ENCODE data around the gene SEC16A.
"Not testable (repeated sequence)": the region's sequence is repeated elsewhere in the genome, so short reads cannot be mapped to it uniquely, and the experiment has no call there.

Gene SEC16A

DNA sequence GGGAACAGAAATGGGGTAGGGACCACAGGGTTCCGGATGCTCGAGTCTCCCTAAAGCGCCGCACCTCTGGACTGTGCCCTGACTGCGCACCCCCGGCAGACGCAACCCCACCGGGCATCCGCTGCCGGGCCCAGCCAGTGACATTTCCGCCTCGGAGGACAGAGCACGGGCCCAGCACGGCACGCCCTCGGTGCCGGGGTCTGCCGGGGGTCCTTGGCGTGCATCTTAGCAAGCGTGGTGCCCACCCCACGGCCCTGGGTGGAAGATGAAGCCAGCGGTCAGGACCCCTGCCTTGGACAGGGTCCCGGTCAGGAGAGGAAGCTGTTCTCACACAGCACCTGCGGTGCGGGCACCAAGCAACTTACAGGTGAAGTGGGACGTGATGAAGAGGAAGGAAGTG, 50.2 kb downstream of the SEC16A start:
- Histone ChIP-seq H3K27ac (no peak overlapping the region), H3K4me3 (no peak overlapping the region)

DNA sequence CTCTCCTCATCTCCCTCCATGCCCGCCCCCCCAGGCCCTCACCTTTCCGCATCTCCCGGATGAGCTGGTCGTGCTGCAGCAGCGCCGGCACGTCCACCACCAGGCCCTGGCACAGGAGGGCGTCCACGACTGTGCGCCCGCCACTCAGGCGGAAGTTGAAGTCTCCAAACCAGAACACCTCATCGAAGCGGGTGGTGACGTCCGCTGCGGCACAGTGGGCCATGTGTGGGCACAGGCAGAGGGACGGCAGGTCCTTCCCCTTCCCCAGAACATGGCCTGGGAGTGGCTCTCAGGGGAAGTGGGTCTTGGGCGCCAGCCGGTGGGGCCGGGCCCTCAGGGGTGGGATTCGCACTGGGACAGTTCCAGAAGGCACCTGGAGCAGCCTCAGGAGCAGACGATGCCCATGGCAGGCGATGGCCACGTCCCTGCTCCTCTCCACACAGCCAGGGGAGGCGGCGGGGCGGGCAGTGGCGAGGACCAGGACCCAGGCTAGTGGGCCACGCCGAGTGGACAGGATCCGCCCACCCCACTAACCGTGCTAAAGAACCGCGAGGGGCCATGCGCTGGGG, 51.0 kb downstream of the SEC16A start:
- H3K4me3 ChIP-seq: no peak overlapping the region

DNA sequence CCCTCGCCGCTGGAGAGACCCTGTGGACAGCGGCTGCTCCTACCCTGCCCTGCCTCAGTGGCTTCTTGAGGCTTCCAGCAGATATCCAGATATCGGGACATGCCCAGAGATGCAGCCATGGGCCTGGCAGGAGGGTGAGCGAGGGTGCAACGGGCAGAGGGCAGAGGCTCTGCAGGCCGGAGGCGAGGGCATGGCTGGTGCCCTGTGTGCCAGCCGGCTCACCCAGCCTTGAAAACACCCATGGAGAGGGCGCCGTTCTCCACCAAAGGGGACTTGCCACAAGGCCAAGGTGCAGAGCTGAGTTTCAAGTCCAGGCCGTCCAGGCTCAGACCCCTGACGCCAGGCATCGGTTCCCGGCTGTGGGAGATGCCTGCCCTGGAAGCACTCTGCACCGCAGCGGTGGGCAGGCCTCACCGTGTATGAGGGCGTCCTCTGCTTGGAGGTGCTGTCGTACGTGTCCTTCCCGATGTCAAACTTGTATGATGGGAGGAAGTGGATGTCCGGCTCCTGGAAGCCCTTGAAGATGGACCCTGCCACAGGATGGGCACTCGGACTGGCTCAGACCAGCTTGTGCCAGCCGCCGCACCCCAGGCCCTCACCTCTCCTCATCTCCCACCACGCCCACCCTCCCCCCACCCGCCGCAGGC, 52.1 kb downstream of the SEC16A start:
- no peak overlapping the region for H3K27ac ChIP-seq
- no peak overlapping the region for H3K4me3 ChIP-seq

More for the DNA sequence above, 51.0 kb downstream of the SEC16A start:
- no peak overlapping the region for H3K27ac ChIP-seq

DNA sequence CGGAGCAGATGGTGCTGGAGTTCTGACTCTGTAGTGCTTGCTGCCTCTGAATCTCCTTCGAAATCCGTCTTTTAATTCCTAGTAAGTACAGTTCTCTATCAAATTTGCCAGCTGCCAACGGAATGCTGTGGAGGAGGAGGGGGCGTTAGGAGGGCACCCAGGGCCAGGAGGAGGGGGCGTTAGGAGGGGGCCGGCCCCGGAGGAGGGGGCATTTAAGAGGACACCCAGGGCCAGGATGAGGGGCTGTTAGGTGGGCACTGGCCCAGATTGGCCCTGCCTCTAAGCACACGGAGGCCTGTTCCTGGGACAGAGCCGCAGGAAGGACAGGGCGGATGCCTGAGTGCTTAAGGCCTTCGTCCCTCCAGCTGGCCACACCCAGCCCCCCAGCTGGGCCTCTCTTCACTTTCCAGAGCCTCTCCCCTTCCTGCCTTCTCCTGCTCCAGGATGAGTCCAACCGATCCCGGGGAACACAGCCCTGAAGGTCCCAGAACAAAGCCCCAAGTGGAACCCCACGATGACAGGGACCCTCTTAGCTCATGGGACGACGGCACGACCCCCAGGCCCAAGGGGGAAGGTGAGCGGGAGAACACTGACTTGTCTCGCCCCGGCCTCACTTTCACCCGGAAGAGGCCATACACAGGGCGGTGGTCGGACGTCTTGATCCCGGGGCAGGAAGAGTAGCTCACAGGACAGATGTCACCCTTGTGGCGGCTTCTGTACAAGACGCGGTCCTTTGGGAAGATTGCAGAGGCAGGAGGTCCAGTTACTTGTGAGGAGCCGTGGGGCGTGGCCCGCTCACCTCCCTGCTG, 53.0 kb downstream of the SEC16A start:
- Histone ChIP-seq H3K27ac (no peak overlapping the region), H3K4me3 (no peak overlapping the region)

DNA sequence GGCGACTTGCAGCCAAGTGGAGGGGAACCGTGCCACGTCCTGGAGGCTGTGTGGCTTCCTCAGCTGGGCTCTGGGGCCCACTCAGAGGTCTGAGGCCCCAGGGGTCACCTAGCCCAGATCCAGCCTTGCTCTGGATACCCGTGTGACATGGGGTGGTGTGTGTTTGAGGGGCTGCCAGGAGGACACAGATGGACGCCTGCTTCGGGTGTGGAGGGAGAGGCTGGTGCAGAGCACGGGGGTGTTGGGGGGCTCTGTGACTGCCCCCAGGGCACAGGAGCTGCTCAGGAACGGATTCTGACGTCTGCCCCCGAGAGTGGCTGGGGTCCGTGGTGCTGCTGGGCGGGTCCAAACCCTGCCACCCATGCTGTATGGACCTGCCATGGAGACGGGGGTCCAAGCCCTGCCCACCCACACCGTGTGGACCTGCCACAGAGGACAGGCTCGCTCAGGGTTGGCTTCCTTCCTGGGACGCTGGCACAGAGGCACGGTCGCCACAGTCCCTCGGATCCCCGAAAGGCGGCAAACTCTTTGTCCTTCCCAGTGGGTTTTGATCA, 53.7 kb downstream of the SEC16A start:
- no peak overlapping the region for H3K27ac ChIP-seq
- no peak overlapping the region for H3K4me3 ChIP-seq

DNA sequence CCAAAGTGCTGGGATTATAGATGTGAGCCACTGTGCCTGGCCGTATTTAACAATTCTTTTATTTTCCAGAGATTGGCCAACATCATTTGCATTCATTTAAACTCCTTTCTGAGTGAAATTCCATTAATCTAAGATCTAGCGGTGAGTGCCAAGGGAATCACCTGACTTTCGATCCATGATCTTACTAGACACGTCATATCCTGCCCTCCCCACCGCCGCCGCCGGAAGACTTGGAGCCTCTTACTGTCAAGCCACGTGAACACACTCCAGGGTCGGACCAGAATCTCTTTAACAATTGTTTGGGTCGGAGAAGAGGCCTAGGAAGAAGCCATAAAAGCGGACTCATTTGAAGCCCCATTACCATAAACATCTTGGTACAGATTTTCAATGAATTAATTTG, 56.1 kb downstream of the SEC16A start:
- Histone ChIP-seq H3K4me3 (no peak overlapping the region), H3K27ac (peak overlapping the region in 1 of 21 experiments; percentile 8)

DNA sequence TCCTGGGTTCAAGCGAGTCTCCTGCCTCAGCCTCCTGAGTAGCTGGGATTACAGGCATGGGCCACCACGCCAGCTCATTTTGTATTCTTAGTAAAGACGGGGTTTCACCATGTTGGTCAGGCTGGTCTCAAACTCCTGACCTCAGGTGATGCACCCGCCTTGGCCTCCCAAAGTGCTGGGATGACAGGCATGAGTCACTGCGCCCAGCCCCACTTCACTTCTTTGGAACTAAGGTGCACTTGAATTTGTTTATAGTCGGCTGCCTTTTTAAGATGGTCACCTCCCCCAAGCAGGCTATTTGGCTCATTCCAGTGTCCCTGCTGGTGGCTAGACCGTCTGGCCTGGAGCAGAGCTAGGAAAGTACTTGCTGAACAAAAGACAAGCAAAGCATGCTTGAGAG, 57.5 kb downstream of the SEC16A start:
- H3K4me3 ChIP-seq, H3K27ac ChIP-seq: not testable (repeated sequence)

DNA sequence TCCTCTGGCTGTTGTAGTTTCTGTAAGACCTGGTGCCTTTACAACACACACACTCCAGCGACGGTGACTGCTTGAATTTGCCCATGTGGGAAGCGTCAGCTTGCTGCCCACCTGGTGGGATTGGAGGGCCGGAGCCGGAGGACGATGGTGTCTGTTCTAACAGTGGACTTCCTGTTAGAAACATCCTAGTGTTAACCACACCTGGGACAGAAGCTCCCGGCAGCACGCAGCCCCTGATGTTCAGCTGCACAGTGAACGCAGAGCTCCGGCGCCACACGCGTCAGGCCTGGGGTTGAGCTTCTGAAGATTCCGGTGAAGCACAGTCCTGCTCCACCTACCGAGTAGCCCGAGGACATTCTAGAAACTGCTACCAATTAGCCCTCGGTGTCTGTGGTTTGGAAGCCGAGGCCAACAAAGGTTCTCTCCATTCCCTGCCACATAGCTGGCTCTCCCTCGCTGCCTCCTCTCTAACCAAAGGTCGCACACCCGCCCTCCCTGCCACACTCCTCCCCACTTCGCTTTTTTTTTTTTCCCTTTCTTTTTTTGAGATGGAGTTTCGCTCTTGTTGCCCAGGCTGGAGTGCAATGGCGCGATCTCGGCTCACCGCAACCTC, 58.0 kb downstream of the SEC16A start:
- no peak overlapping the region for H3K27ac ChIP-seq
- no peak overlapping the region for H3K4me3 ChIP-seq

DNA sequence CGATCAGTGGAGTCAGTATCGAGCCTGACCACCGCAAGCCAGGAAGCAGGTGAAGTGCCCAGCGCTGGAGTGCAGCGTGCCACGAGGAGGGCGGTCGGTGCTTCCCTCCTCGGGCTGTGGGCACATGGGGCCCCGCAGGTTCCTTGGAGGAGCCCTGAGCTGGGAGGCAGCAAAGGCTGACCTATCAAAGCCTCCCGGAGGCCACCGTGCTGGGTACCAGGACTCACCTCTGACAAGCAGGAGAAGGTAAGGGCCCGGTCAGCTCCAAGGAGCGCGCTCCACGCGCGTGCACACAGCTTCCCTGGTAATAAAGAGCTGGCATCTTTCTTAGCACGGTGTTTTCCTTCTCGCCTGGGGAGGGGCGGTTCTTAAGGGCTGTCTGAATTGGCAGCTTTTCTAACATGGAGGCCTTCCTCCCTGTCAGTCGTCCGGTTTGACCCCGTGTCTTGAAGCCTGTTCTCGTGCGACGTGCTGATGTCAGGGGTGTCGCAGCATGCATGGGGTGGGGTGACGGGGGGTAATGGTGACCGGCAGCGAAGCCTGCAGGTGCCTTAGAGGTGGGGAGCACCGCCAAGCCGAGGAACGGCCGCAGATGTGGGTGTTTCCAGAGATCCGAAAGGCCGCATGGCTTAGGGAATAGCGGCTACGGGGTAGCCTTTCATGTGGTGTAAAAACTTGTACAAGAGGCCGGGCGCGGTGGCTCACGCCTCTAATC, 59.3 kb downstream of the SEC16A start:
- Histone ChIP-seq H3K4me3 (no peak overlapping the region), H3K27ac (no peak overlapping the region)

DNA sequence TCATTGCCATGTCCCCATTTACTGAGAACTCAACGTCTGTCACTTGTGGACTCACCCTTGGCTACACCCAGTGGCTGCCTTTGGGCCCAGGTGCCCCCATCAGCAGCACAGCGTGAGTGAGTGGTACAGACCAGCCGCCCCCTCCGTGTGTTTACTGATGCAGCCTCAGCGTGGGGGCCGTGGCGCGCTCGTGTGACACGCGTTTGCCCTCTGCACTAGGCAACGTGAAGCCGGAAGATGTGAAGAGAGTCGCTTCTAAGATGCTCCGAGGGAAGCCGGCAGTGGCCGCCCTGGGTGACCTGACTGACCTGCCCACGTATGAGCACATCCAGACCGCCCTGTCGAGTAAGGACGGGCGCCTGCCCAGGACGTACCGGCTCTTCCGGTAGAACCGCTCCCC, 60.0 kb downstream of the SEC16A start:
- Histone ChIP-seq H3K27ac (no peak overlapping the region), H3K4me3 (no peak overlapping the region)

DNA sequence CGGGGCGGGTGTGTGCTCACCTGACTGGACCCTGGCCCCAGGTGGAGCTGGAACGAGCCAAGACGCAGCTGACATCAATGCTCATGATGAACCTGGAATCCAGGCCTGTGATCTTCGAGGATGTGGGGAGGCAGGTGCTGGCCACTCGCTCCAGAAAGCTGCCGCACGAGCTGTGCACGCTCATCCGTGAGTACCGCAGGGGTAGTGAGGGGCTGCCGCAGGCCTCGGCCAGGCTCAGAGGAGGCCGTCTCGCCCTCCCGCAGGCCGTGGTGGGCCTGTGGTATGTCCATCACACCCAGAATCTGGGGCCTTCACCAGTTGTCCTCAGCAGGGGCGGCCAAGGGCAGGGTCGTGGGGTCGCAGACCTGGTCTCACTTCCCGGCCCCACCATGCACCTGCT, 61.0 kb downstream of the SEC16A start:
- H3K4me3 ChIP-seq: no peak overlapping the region

DNA sequence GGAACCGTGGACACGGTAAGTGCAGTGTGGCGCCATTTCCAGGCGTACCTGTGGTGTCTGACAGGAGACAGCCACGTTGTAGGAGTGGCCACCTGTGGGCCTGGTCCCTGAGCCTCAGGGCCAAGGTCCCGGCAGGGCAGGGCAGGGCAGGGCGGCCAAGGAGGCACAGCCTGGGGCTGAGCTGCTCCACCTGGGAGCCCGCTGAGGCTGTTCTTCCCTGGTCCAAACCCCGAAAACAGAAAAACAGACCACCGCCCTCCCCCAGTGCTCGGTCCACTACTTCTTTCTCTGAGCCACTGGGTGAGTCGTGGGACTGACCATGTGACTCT, 63.8 kb downstream of the SEC16A start:
- no peak overlapping the region for H3K4me3 ChIP-seq

More for the DNA sequence above, 61.0 kb downstream of the SEC16A start:
- H3K27ac ChIP-seq: no peak overlapping the region

DNA sequence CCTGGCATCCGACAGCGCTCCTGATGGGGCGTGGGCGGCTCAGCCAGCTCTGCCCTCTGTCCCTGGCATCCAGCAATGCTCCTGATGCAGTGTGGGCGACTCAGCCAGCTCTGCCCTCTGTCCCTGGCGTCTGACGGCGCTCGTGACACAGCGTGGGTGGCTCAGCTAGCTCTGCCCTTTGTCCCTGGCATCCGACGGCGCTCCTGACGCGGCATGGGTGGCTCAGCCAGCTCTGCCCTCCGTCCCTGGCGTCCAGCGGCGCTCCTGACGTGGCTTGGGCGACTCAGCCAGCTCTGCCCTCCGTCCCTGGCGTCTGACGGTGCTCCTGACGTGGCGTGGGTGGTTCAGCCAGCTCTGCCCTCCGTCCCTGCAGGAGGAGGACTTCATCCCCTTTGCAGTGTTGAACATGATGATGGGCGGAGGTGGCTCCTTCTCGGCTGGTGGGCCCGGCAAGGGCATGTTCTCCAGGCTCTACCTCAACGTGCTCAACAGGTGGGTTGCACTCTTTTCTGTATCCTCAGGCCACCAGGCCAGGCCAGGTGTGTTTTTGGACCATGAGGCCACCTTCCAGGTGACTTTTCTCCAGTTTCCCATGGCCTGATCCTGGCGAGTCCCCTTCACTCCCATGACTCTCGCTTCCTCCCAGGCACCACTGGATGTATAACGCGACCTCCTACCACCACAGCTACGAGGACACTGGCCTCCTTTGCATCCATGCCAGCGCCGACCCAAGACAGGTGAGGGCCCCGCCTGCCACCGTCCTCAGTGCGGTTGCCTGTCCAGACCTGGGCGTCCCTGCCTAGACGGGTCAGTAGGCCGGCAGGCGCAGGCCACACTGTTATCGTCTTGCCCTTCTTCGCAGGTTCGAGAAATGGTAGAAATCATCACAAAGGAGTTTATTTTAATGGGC, 64.4 kb downstream of the SEC16A start:
- Histone ChIP-seq H3K27ac (no peak overlapping the region), H3K4me3 (no peak overlapping the region)

More for the DNA sequence above, 63.8 kb downstream of the SEC16A start:
- H3K27ac ChIP-seq: no peak overlapping the region

DNA sequence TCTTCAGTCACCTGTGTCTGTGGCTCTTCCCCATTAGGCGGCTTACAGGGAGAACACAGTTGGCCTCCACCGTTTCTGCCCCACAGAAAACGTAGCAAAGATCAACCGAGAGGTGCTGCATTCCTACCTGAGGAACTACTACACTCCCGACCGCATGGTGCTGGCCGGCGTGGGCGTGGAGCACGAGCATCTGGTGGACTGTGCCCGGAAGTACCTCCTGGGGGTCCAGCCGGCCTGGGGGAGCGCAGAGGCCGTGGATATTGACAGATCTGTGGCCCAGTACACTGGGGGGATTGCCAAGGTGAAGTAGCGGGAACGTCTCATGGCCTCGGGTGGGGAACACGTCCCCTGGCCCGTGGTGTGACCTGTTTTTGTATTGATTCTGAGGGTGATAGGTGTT, 65.9 kb downstream of the SEC16A start:
- Histone ChIP-seq H3K4me3 (no peak overlapping the region), H3K27ac (no peak overlapping the region)

DNA sequence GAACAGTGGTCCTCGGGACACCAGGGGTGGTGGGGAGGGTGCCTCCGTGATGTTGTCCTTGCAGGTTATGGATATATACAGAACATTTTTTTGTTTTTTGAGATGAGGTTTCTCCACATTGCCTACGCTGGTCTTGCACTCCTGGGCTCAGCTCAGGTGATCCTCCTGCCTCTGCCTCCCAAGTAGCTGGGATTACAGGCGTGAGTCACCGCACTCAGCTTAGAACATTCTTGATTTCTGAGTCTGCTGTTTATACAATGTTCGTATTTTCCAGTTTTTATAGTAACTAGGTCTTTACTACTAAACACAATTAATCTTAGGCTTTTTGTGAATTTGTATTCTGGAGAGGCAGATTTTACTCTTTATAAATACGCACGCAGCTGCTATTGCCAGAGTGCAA, 66.4 kb downstream of the SEC16A start:
- no peak overlapping the region for H3K27ac ChIP-seq

DNA sequence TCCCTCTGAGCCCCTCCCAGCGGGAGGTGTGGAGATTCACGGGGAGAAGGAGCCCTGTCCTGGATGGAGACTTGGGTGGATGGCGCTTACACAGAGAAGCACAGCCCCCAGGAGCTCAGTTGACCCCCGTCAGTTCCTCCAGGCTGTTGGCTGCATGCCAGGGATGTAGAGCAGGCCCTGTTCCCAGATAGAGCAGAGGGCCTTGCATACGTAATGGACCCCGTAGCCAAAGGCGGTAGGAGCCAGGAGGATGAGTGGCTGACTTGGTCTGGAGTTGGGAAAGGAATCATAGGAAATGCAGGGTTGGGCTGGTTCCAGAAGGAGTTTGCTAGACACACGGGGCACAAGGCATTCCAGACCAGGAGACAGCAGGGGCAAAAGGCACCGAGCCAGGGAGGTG, 69.9 kb downstream of the SEC16A start:
- Histone ChIP-seq H3K4me3 (no peak overlapping the region), H3K27ac (no peak overlapping the region)

More for the DNA sequence above, 66.4 kb downstream of the SEC16A start:
- no peak overlapping the region for H3K4me3 ChIP-seq

DNA sequence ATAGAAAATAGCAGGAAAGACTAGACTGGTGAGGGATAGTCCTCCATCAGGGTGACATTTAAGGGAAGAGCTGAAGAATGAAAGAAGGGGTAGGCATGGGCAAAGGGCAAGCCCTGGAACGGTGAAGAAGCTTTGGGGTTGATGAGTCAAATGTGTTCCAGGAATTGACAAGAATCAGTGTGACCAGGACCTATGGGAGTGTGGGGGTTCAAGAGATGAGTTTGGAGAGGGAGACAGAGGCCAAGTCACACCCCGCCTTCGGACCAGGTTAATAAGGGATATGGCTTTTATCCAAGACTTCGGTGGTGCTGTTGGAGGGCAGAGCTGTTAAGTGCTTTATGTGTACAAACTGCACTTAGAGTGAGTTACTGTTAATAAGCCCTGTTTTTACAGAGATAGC, 71.5 kb downstream of the SEC16A start:
- peak overlapping the region; percentile 61 to 98 (median 86) for H3K4me3 ChIP-seq
- H3K27ac ChIP-seq: peak overlapping the region in 18 of 21 experiments; percentile 80 to 99 (median 94)

DNA sequence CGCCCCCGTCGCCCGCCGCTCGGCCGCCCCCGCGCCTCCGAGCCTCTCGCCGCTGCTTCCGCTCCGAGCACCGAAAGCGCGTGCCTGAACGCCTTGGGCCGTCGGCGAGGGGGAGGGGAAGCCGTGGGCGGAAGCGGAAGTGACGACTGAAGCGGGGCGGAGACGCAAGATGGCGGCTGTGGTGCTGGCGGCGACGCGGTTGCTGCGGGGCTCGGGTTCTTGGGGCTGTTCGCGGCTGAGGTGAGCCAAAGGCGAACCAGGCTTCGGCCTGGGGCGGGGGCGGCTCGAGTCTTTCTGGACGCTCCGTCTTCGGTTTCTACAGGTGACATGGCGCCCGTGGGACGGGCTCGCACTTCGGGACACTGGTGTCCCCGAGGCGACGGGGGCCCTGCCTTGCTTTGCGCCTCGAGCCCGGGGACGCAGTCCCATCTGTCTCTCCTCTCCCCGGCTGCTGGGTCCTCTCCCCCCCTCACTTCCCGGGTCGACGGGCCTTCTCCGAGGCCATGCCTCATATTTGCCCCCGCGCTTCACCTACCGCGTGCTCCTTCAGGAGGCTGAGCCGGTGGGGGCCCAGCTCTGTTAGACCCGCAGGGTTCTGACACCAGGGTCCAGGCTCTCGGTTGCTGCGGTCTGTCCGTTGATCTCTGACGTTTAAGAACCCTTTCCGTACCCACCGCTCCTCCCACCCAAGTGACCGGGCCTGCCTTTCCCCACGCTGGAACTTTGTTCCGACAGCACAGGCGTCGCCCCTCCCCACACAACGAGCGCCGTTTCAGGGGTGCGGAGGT, 72.1 kb downstream of the SEC16A start, which contains the start of the genes ENTR1 and PMPCA:
ENTR1 (minus strand) TSS at position 115 of the 788 bp plus-strand sequence. CDS start 217 bp downstream, outside the sequence.
PMPCA (plus strand) TSS at position 159 of the 788 bp plus-strand sequence; CDS start at position 170, 11 bp downstream.
- peak within 1 kb of the TSS; percentile 61 to 98 (median 86) for H3K4me3 ChIP-seq
- peak within 1 kb of the TSS; percentile 59 to 99 (median 92) for H3K27ac ChIP-seq
